ENCODE data around the gene KICS2. TPM values are rescaled to one million over a fixed set of nuclear protein-coding genes. Genes with fewer than 3 reads are reported as not detected.
"Not testable (repeated sequence)": the region's sequence is repeated elsewhere in the genome, so short reads cannot be mapped to it uniquely, and the experiment has no call there.

KICS2 gene
- total RNA-seq, 1 experiment from 2014 or later = 12.1 TPM

DNA sequence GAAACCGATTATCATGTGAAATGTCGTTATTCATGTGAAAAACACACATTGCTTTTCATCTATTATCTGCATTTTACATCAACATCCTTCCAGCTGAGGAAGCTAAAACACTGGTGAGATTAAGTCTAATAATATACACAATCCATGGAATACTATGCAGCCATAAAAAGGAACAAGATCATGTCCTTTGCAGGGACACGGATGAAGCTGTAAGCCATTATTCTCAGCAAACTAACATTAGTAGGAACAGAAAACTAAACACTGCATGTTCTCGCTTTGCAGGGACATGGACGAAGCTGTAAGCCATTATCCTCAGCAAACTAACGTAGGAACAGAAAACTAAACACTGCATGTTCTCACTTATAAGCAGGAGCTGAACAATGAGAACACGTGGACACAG, 18.3 kb downstream of the KICS2 start:
- Histone ChIP-seq H3K9me3 (ENCODE audit: insufficient read depth, low read depth) (no peaks in the 10 kb centered on the region), H3K9me2 (ENCODE audit: insufficient read depth) (no peaks in the 10 kb centered on the region), H3K27ac (no peak overlapping the region), H2AFZ (no peak overlapping the region), H3K27me3 (ENCODE audit: insufficient read depth, low read depth) (no peaks in the 10 kb centered on the region), H3K4me3 (no peak overlapping the region), H4K20me1 (ENCODE audit: insufficient read depth) (no peaks in the 10 kb centered on the region), H3K4me1 (replicated peaks; ENCODE audit: insufficient read depth) (no peaks in the 10 kb centered on the region), H3F3A (ENCODE audit: insufficient read depth, low read depth) (no peaks in the 10 kb centered on the region), H3K79me2 (ENCODE audit: low read depth) (no peaks in the 10 kb centered on the region), H3K4me2 (no peak overlapping the region), H3K36me3 (ENCODE audit: low read depth) (0 out of 2 replicates have a peak, but pooled peaks cover 3% of the 10 kb centered on the region)
- CTCF ChIA-PET = no interaction called here
- BruUV-seq (replicated peaks) = no TSS peak
- intact Hi-C loops (cut with micrococcal nuclease; ENCODE audit: unreplicated experiment) = no loop called here
- TF ChIP-seq, protein P1, sequence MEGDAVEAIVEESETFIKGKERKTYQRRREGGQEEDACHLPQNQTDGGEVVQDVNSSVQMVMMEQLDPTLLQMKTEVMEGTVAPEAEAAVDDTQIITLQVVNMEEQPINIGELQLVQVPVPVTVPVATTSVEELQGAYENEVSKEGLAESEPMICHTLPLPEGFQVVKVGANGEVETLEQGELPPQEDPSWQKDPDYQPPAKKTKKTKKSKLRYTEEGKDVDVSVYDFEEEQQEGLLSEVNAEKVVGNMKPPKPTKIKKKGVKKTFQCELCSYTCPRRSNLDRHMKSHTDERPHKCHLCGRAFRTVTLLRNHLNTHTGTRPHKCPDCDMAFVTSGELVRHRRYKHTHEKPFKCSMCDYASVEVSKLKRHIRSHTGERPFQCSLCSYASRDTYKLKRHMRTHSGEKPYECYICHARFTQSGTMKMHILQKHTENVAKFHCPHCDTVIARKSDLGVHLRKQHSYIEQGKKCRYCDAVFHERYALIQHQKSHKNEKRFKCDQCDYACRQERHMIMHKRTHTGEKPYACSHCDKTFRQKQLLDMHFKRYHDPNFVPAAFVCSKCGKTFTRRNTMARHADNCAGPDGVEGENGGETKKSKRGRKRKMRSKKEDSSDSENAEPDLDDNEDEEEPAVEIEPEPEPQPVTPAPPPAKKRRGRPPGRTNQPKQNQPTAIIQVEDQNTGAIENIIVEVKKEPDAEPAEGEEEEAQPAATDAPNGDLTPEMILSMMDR (conservative IDR thresholded peaks at IDR 0.05) = no peak
- TF ChIP-seq EZH2 (IDR thresholded peaks at IDR 0.05; ENCODE audit: low read depth) = no peak
- POLR2A ChIA-PET (ENCODE audit: unreplicated experiment) = interaction anchor here (0.6 kb wide), 1 partner anchor 567 kb away, joined by 20 read pairs; no protein-coding TSS in a partner anchor
- no peak for DNase-seq

DNA sequence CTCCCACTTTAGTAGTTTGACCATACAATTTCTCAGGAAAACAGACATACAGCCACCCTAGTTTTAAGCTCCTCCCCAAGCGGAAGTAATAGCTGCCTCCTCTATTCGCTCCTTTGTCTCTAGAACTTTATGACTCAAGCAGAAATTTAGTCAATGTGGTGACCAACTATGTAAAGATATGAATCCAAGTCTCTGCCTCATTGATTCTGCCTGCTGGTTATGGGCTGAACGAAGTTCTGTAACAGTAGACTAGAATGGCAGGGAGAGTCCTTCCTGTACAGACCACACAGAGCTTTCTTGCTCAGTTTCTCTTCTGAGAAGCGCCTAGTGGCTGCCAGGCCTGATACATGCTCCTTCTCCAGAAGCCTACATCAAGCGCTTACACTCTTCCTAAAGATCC, 19.1 kb downstream of the KICS2 start:
- intact Hi-C loops (cut with micrococcal nuclease; ENCODE audit: unreplicated experiment) = no loop called here
- CTCF ChIA-PET = no interaction called here
- DNase-seq = no peak
- Histone ChIP-seq H3K4me1 (replicated peaks; ENCODE audit: insufficient read depth) (no peaks in the 10 kb centered on the region), H3K9me3 (ENCODE audit: insufficient read depth, low read depth) (no peaks in the 10 kb centered on the region), H3F3A (ENCODE audit: insufficient read depth, low read depth) (no peaks in the 10 kb centered on the region), H3K4me2 (no peak overlapping the region), H3K9me2 (ENCODE audit: insufficient read depth) (no peaks in the 10 kb centered on the region), H3K4me3 (no peak overlapping the region), H4K20me1 (ENCODE audit: insufficient read depth) (no peaks in the 10 kb centered on the region), H3K36me3 (ENCODE audit: low read depth) (0 out of 2 replicates have a peak, but pooled peaks cover 3% of the 10 kb centered on the region), H3K27ac (no peak overlapping the region), H2AFZ (no peak overlapping the region), H3K27me3 (ENCODE audit: insufficient read depth, low read depth) (no peaks in the 10 kb centered on the region), H3K79me2 (ENCODE audit: low read depth) (no peaks in the 10 kb centered on the region)
- BruUV-seq (replicated peaks) = no TSS peak
- TF ChIP-seq, protein P1 (conservative IDR thresholded peaks at IDR 0.05) = no peak
- TF ChIP-seq EZH2 (IDR thresholded peaks at IDR 0.05; ENCODE audit: low read depth) = no peak
- POLR2A ChIA-PET (ENCODE audit: unreplicated experiment) = no interaction called here

DNA sequence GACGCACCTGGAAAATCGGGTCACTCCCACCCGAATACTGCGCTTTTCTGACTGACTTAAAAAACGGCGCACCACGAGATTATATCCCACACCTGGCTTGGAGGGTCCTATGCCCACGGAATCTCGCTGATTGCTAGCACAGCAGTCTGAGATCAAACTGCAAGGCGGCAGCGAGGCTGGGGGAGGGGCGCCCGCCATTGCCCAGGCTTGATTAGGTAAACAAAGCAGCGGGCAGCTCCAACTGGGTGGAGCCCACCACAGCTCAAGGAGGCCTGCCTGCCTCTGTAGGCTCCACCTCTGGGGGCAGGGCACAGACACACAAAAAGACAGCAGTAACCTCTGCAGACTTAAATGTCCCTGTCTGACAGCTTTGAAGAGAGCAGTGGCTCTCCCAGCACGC, 26.3 kb downstream of the KICS2 start:
- H3K9me2 ChIP-seq (ENCODE audit: insufficient read depth); H2AFZ ChIP-seq; H3K27me3 ChIP-seq (ENCODE audit: insufficient read depth, low read depth); DNase-seq; H4K20me1 ChIP-seq (ENCODE audit: insufficient read depth); POLR2A ChIA-PET (ENCODE audit: unreplicated experiment); H3K27ac ChIP-seq; H3K9me3 ChIP-seq (ENCODE audit: insufficient read depth, low read depth); H3K4me1 ChIP-seq (replicated peaks; ENCODE audit: insufficient read depth); intact Hi-C loops (cut with micrococcal nuclease; ENCODE audit: unreplicated experiment); H3K79me2 ChIP-seq (ENCODE audit: low read depth); CTCF ChIA-PET; H3K4me2 ChIP-seq; H3K36me3 ChIP-seq (ENCODE audit: low read depth); BruUV-seq (replicated peaks); H3F3A ChIP-seq (ENCODE audit: insufficient read depth, low read depth); H3K4me3 ChIP-seq: not testable (repeated sequence)

Data from PC-9 (cell line).